IMR-90 (cell line): ENCODE results near the gene OSBP2. TPM values are rescaled to one million over a fixed set of nuclear protein-coding genes. Genes with fewer than 3 reads are reported as not detected.

Source experiments
- ATAC-seq: fragments of 200-7000 bp; cut with Tn5 transposase; 2 replicates; pipeline ENCODE4 v1.9.1; 2020; ENCODE audit warnings: low read depth, mild to moderate bottlenecking, moderate library complexity
- BruUV-seq: library from RNA; stranded (reverse); fragments of 400-500 nt; replicated peaks from 2 replicates; lab custom pipeline; 2021; lab: Mats Ljungman, UMichigan
- CTCF ChIA-PET: fragments of 300-600 bp; formaldehyde crosslinking; extraction: SDS; loops from one replicate; lab custom pipeline; 2021; ENCODE audit warnings: antibody characterized with exemption; lab: Yijun Ruan, JAX
- POLR2A ChIA-PET: fragments of 300-600 bp; sonication (Branson Sonifier 250); formaldehyde crosslinking; loops from one replicate; lab custom pipeline; 2022; ENCODE audit warnings: antibody characterized with exemption; ENCODE audit not compliant: unreplicated experiment; lab: Charles Lee
- DNase-seq: peaks from one replicate; pipeline ENCODE4 v3.0.0; 2013
- H2AFZ ChIP-seq: replicated peaks from 2 replicates; pipeline ENCODE3; 2013; ENCODE audit warnings: low read length, mild to moderate bottlenecking; ENCODE audit not compliant: poor library complexity
- H2AK5ac ChIP-seq: 2 replicates; pipeline ENCODE4 v1.6.1; 2013; ENCODE audit warnings: low read depth, low read length, inconsistent platforms
- H2AK9ac ChIP-seq: replicated peaks from 2 replicates; pipeline ENCODE3; 2013; ENCODE audit warnings: mild to moderate bottlenecking, low read depth, low read length, moderate library complexity; ENCODE audit not compliant: poor library complexity
- H2BK120ac ChIP-seq: 2 replicates; pipeline ENCODE4 v1.6.1; 2013; ENCODE audit warnings: low read depth, low read length, inconsistent platforms
- H2BK15ac ChIP-seq: 3 replicates; pipeline ENCODE4 v1.6.1; 2013; ENCODE audit warnings: low read depth, low read length, inconsistent platforms
- H2BK20ac ChIP-seq: 2 replicates; pipeline ENCODE4 v1.6.1; 2013; ENCODE audit warnings: low read depth, mild to moderate bottlenecking, inconsistent platforms, low read length, moderate library complexity
- H2BK5ac ChIP-seq: 2 replicates; pipeline ENCODE4 v1.6.1; 2013; ENCODE audit warnings: mild to moderate bottlenecking, low read depth, low read length, inconsistent platforms; ENCODE audit not compliant: poor library complexity, severe bottlenecking
- H3K14ac ChIP-seq: replicated peaks from 2 replicates; pipeline ENCODE4 v1.6.1; 2013; ENCODE audit warnings: low read depth, low read length, inconsistent platforms
- H3K18ac ChIP-seq: 2 replicates; pipeline ENCODE4 v1.6.1; 2013; ENCODE audit warnings: low read depth, low read length, control low read depth
- H3K23ac ChIP-seq: 2 replicates; pipeline ENCODE4 v1.6.1; 2013; ENCODE audit warnings: low read depth, low read length, inconsistent platforms
- H3K27ac ChIP-seq: 2 replicates; pipeline ENCODE4 v1.5.1; 2013; ENCODE audit warnings: mild to moderate bottlenecking, control low read depth, low read length; ENCODE audit not compliant: insufficient read depth
- H3K27me3 ChIP-seq: 2 replicates; pipeline ENCODE4 v1.6.1; 2013; ENCODE audit warnings: low read length; ENCODE audit not compliant: control insufficient read depth, insufficient read depth
- H3K36me3 ChIP-seq: 2 replicates; pipeline ENCODE4 v1.6.1; 2013; ENCODE audit warnings: low read length, mixed read lengths; ENCODE audit not compliant: control insufficient read depth, insufficient read depth
- H3K4ac ChIP-seq: 2 replicates; pipeline ENCODE4 v1.6.1; 2013; ENCODE audit warnings: low read depth, low read length, inconsistent platforms
- H3K4me1 ChIP-seq: 2 replicates; pipeline ENCODE4 v1.6.1; 2013; ENCODE audit warnings: low read length, mixed read lengths; ENCODE audit not compliant: control insufficient read depth, insufficient read depth
- H3K4me2 ChIP-seq: 2 replicates; pipeline ENCODE4 v1.6.1; 2013; ENCODE audit warnings: low read depth, mild to moderate bottlenecking, control low read depth, low read length, moderate library complexity
- H3K4me3 ChIP-seq: 2 replicates; pipeline ENCODE4 v1.5.1; 2013; ENCODE audit warnings: low read depth, mild to moderate bottlenecking, control low read depth, low read length, moderate library complexity; ENCODE audit not compliant: insufficient read depth
- H3K56ac ChIP-seq: 2 replicates; pipeline ENCODE4 v1.6.1; 2013; ENCODE audit warnings: low read length, inconsistent platforms; ENCODE audit not compliant: insufficient read depth; ENCODE audit errors: extremely low read depth
- H3K79me1 ChIP-seq, 2 experiments: 2 replicates each; pipeline ENCODE4 v1.6.1; 2013; ENCODE audit warnings: low read length in 2 of 2, inconsistent platforms in 1 of 2, low read depth in 1 of 2
- H3K9ac ChIP-seq: 2 replicates; pipeline ENCODE4 v1.6.1; 2013; ENCODE audit warnings: low read depth, low read length, control low read depth
- H3K9me1 ChIP-seq: 2 replicates; pipeline ENCODE4 v1.6.1; 2013; ENCODE audit warnings: low read length, inconsistent platforms; ENCODE audit not compliant: insufficient read depth
- H3K9me3 ChIP-seq: 2 replicates; pipeline ENCODE4 v1.6.1; 2013; ENCODE audit warnings: low read length; ENCODE audit not compliant: control insufficient read depth, insufficient read depth
- H4K20me1 ChIP-seq: 2 replicates; pipeline ENCODE4 v1.6.1; 2013; ENCODE audit warnings: low read length, inconsistent platforms; ENCODE audit not compliant: insufficient read depth
- H4K5ac ChIP-seq: 2 replicates; pipeline ENCODE4 v1.6.1; 2013; ENCODE audit warnings: mild to moderate bottlenecking, low read depth, low read length, control low read depth
- H4K8ac ChIP-seq, 2 experiments: 2 replicates each; pipeline ENCODE4 v1.6.1; 2013; ENCODE audit warnings: low read depth in 2 of 2, low read length in 2 of 2, control low read depth in 1 of 2, inconsistent platforms in 1 of 2
- H4K91ac ChIP-seq: 2 replicates; pipeline ENCODE4 v1.6.1; 2013; ENCODE audit warnings: low read depth, low read length, inconsistent platforms; ENCODE audit not compliant: insufficient read depth
- BHLHE40 ChIP-seq: fragments of 150-350 bp; IDR thresholded peaks from 2 replicates; pipeline ENCODE4 v1.6.1; 2016; ENCODE audit warnings: mild to moderate bottlenecking, low read depth, low read length
- CEBPB ChIP-seq: IDR thresholded peaks from 2 replicates; pipeline ENCODE4 v1.6.1; 2012; ENCODE audit warnings: low read depth, low read length, improper control_type of control experiment
- CHD1 ChIP-seq: IDR thresholded peaks from 2 replicates; pipeline ENCODE4 v1.6.1; 2012; ENCODE audit warnings: low read depth, low read length, improper control_type of control experiment
- FOS ChIP-seq: fragments of 150-350 bp; IDR thresholded peaks from 2 replicates; pipeline ENCODE4 v1.6.1; 2016; ENCODE audit warnings: low read depth, low read length
- MAZ ChIP-seq: IDR thresholded peaks from 2 replicates; pipeline ENCODE4 v1.6.1; 2012; ENCODE audit warnings: low read depth, mild to moderate bottlenecking, low read length, improper control_type of control experiment, moderate library complexity, borderline replicate concordance
- MXI1 ChIP-seq: IDR thresholded peaks from 2 replicates; pipeline ENCODE4 v1.6.1; 2012; ENCODE audit warnings: low read depth, mild to moderate bottlenecking, low read length, moderate library complexity, borderline replicate concordance
- NFE2L2 ChIP-seq: fragments of 150-350 bp; IDR thresholded peaks from 2 replicates; pipeline ENCODE4 v1.6.1; 2016; ENCODE audit warnings: low read depth, mild to moderate bottlenecking, low read length
- POLR2A ChIP-seq: IDR thresholded peaks from 2 replicates; pipeline ENCODE4 v1.6.1; 2012; ENCODE audit warnings: mild to moderate bottlenecking, low read depth, low read length
- RCOR1 ChIP-seq: IDR thresholded peaks from 2 replicates; pipeline ENCODE4 v1.6.1; 2012; ENCODE audit warnings: mild to moderate bottlenecking, low read length, improper control_type of control experiment; ENCODE audit not compliant: insufficient replicate concordance
- SMC3 ChIP-seq: fragments of 150-350 bp; IDR thresholded peaks from 2 replicates; pipeline ENCODE4 v1.6.1; 2016; ENCODE audit warnings: low read depth, mild to moderate bottlenecking, antibody characterized with exemption, low read length, moderate library complexity
- WGBS, 2 experiments: methylation state at CpG; one replicate each; pipeline versions ENCODE4 v1.1.5 to v1.1.7; 2013; ENCODE audit warnings: missing lambda C conversion rate in 2 of 2; ENCODE audit not compliant: insufficient read length in 1 of 2; ENCODE audit errors: extremely low coverage in 2 of 2; 5-methylcytosine and 5-hydroxymethylcytosine counted together
- dilution Hi-C: fragments of 300-500 bp; cut with HindIII; formaldehyde crosslinking; loops from one replicate; pipeline ENCODE4 v1.14.3; 2018; ENCODE audit warnings: low sequenced_read_pairs; ENCODE audit not compliant: unreplicated experiment
- in situ Hi-C: fragments of 300-500 bp; cut with MboI; formaldehyde crosslinking; loops from 3 replicates; pipeline ENCODE4 v1.14.3; 2019; ENCODE audit warnings: low sequenced_read_pairs, inconsistent platforms, mixed read lengths
- intact Hi-C: fragments of 100-400 bp; cut with micrococcal nuclease; formaldehyde crosslinking; loops from 2 replicates; pipeline ENCODE4 v1.10.0; 2022
- polyA plus RNA-seq, 3 experiments: library from polyadenylated mRNA; depleted of rRNA; stranded (reverse); fragments of >200 nt; gene quantifications; 2 replicates each; pipeline ENCODE4 v1.2.3, GENCODE V29; 2012; ENCODE audit warnings: low replicate concordance in 1 of 3
- total RNA-seq: library from RNA; depleted of rRNA; stranded (reverse); fragments of >200 nt; gene quantifications from 2 replicates; pipeline ENCODE4 v1.2.3, GENCODE V29; 2012
- TF ChIP-seq, protein P1 (sequence below): fragments of 150-350 bp; IDR thresholded peaks from 2 replicates; pipeline ENCODE4 v1.6.1; 2017; ENCODE audit warnings: mild to moderate bottlenecking, antibody characterized with exemption, low read length, low read depth
- TF ChIP-seq, protein P2 (sequence below): conservative IDR thresholded peaks from 2 replicates; pipeline ENCODE4 v1.5.1; 2012; ENCODE audit warnings: mild to moderate bottlenecking, low read depth, low read length, improper control_type of control experiment
- TF ChIP-seq, protein P3 (sequence below): fragments of 150-350 bp; IDR thresholded peaks from 2 replicates; pipeline ENCODE4 v1.6.1; 2016; ENCODE audit warnings: low read depth, mild to moderate bottlenecking, low read length, moderate library complexity, borderline replicate concordance

Gene OSBP2
- total and polyA plus RNA-seq, 2 of the 4 experiments (the other 2 are of a cell fraction) = 1.8 to 2.2 TPM

DNA sequence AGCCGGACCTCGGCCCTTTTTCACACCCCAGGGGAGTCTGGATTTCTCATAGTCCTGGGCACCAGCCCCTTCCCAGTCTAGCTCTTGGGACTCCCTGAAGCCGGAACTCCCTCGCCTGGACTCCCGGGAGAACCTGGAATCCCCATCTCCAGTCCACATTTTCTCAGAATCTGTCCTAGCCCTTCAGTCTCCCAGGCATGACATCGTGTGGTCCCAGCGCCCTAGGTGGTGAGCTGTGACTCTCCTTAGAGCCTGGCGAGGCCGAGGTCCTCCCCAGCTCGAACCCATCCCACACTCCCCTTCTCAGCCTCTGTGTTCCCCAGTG is 26.3 kb upstream of the OSBP2 start:
- H4K8ac ChIP-seq = peak overlapping the region in 1 of 2 experiments; percentile 75; a peak in 2 of 4 replicates
- DNase-seq = no peak
- WGBS, 2 experiments = 80% methylated on average over 1 of the region's 10 CpGs; no CpG with 5 or more reads in 1 of the 2 experiments
- CTCF ChIA-PET = no interaction called here
- ATAC-seq = no peak
- H2AFZ ChIP-seq = peak overlapping the region; percentile 98
- H2BK15ac ChIP-seq = no peak overlapping the region
- no peaks in the 10 kb centered on the region for H3K9me1 ChIP-seq
- H4K5ac ChIP-seq = no peak overlapping the region
- H3K9me3 ChIP-seq = no peaks in the 10 kb centered on the region
- H2BK120ac ChIP-seq = no peak overlapping the region
- no peak overlapping the region; the same call in 1 of the 2 replicates for H3K4ac ChIP-seq
- H3K27me3 ChIP-seq = no peaks in the 10 kb centered on the region
- H3K27ac ChIP-seq = no peak overlapping the region; the same call in 1 of the 2 replicates
- H3K4me1 ChIP-seq = no peaks in the 10 kb centered on the region
- H2AK9ac ChIP-seq = peak overlapping the region; percentile 47
- peak overlapping the region; percentile 71 for H3K4me2 ChIP-seq
- H2AK5ac ChIP-seq = peak overlapping the region; percentile 7; the same call in 1 of the 2 replicates
- intact Hi-C loops = no loop called here
- H4K91ac ChIP-seq = no peak overlapping the region
- in situ Hi-C loops = no loop called here
- no peaks in the 10 kb centered on the region for H4K20me1 ChIP-seq
- no peak overlapping the region for H3K56ac ChIP-seq
- peaks cover 6% of the 10 kb centered on the region; the same call in 1 of the 2 replicates for H3K36me3 ChIP-seq
- dilution Hi-C loops = no loop called here
- H2BK20ac ChIP-seq = no peak overlapping the region
- TF ChIP-seq, protein P1, sequence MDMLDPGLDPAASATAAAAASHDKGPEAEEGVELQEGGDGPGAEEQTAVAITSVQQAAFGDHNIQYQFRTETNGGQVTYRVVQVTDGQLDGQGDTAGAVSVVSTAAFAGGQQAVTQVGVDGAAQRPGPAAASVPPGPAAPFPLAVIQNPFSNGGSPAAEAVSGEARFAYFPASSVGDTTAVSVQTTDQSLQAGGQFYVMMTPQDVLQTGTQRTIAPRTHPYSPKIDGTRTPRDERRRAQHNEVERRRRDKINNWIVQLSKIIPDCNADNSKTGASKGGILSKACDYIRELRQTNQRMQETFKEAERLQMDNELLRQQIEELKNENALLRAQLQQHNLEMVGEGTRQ = no peak
- no peak for TF ChIP-seq RCOR1
- no peak for TF ChIP-seq POLR2A
- TF ChIP-seq FOS = no peak
- TF ChIP-seq NFE2L2 = no peak
- TF ChIP-seq SMC3 = no peak
- TF ChIP-seq, protein P2, sequence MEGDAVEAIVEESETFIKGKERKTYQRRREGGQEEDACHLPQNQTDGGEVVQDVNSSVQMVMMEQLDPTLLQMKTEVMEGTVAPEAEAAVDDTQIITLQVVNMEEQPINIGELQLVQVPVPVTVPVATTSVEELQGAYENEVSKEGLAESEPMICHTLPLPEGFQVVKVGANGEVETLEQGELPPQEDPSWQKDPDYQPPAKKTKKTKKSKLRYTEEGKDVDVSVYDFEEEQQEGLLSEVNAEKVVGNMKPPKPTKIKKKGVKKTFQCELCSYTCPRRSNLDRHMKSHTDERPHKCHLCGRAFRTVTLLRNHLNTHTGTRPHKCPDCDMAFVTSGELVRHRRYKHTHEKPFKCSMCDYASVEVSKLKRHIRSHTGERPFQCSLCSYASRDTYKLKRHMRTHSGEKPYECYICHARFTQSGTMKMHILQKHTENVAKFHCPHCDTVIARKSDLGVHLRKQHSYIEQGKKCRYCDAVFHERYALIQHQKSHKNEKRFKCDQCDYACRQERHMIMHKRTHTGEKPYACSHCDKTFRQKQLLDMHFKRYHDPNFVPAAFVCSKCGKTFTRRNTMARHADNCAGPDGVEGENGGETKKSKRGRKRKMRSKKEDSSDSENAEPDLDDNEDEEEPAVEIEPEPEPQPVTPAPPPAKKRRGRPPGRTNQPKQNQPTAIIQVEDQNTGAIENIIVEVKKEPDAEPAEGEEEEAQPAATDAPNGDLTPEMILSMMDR = no peak
- TF ChIP-seq BHLHE40 = no peak
- TF ChIP-seq MAZ = no peak
- TF ChIP-seq CEBPB = no peak
- TF ChIP-seq, protein P3, sequence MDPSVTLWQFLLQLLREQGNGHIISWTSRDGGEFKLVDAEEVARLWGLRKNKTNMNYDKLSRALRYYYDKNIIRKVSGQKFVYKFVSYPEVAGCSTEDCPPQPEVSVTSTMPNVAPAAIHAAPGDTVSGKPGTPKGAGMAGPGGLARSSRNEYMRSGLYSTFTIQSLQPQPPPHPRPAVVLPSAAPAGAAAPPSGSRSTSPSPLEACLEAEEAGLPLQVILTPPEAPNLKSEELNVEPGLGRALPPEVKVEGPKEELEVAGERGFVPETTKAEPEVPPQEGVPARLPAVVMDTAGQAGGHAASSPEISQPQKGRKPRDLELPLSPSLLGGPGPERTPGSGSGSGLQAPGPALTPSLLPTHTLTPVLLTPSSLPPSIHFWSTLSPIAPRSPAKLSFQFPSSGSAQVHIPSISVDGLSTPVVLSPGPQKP = no peak
- no peak for TF ChIP-seq CHD1
- no peak for TF ChIP-seq MXI1
- H3K14ac ChIP-seq = peak overlapping the region; percentile 86; the same call in 1 of the 2 replicates
- peaks cover 0 to 12% of the 10 kb centered on the region in 2 experiments; a peak in 1 of 4 replicates for H3K79me1 ChIP-seq
- BruUV-seq = no TSS peak
- H2BK5ac ChIP-seq = no peak overlapping the region
- H3K18ac ChIP-seq = no peak overlapping the region
- peak overlapping the region; percentile 76 for H3K4me3 ChIP-seq
- POLR2A ChIA-PET = no interaction called here
- H3K9ac ChIP-seq = no peak overlapping the region
- H3K23ac ChIP-seq = peak overlapping the region; percentile 72
